GM23338 (cell line): ENCODE results near the gene DHRSX. TPM values are rescaled to one million over a fixed set of nuclear protein-coding genes. Genes with fewer than 3 reads are reported as not detected.

Experiments used
- ATAC-seq: fragments of 200-7000 bp; cut with Tn5 transposase; 3 replicates; pipeline ENCODE4 v1.9.1; 2020
- DNase-seq: peaks from one replicate; pipeline ENCODE4 v3.0.0-alpha.2; 2015; ENCODE audit warnings: low spot score
- H2AFZ ChIP-seq: fragments of 200-600 bp; sonication (generic); 2 replicates; pipeline ENCODE4 v1.8.0; 2016; ENCODE audit warnings: antibody characterized with exemption, mild to moderate bottlenecking, moderate library complexity
- H3F3A ChIP-seq: fragments of 200-600 bp; sonication (generic); replicated peaks from 2 replicates; pipeline ENCODE4 v1.8.0; 2017; ENCODE audit warnings: antibody characterized with exemption, mixed run types, low read depth
- H3K27ac ChIP-seq: fragments of 200-600 bp; sonication (generic); 2 replicates; pipeline ENCODE4 v1.6.1; 2016; ENCODE audit warnings: low read depth
- H3K27me3 ChIP-seq: fragments of 200-600 bp; sonication (generic); 2 replicates; pipeline ENCODE4 v1.8.0; 2016; ENCODE audit warnings: mild to moderate bottlenecking, mixed run types, moderate library complexity; ENCODE audit not compliant: insufficient read depth
- H3K36me3 ChIP-seq: fragments of 200-600 bp; sonication (generic); 2 replicates; pipeline ENCODE4 v1.8.0; 2016; ENCODE audit warnings: mild to moderate bottlenecking; ENCODE audit not compliant: insufficient read depth
- H3K4me1 ChIP-seq: fragments of 200-600 bp; sonication (generic); 2 replicates; pipeline ENCODE4 v1.8.0; 2016; ENCODE audit warnings: mild to moderate bottlenecking, moderate library complexity; ENCODE audit not compliant: insufficient read depth
- H3K4me2 ChIP-seq: fragments of 200-600 bp; sonication (generic); 2 replicates; pipeline ENCODE4 v1.7.1; 2017; ENCODE audit warnings: mixed run types
- H3K4me3 ChIP-seq: fragments of 200-600 bp; sonication (generic); 2 replicates; pipeline ENCODE4 v1.6.1; 2016; ENCODE audit warnings: mixed run types
- H3K79me2 ChIP-seq: fragments of 200-600 bp; sonication (generic); replicated peaks from 2 replicates; pipeline ENCODE4 v1.8.0; 2017; ENCODE audit warnings: mild to moderate bottlenecking; ENCODE audit not compliant: insufficient read depth
- H3K9me2 ChIP-seq: fragments of 200-600 bp; sonication (generic); 2 replicates; pipeline ENCODE4 v1.8.0; 2017; ENCODE audit not compliant: insufficient read depth
- H4K20me1 ChIP-seq: fragments of 200-600 bp; sonication (generic); replicated peaks from 2 replicates; pipeline ENCODE4 v1.8.0; 2017; ENCODE audit warnings: mild to moderate bottlenecking; ENCODE audit not compliant: insufficient read depth
- H3K27ac Mint-ChIP-seq: 2 replicates; pipeline ENCODE4 v1.8.0; 2020; ENCODE audit warnings: inconsistent platforms, mild to moderate bottlenecking, moderate library complexity, mixed read lengths
- H3K27me3 Mint-ChIP-seq: 3 replicates; pipeline ENCODE4 v1.8.0; 2022; ENCODE audit warnings: low read depth, mild to moderate bottlenecking, moderate library complexity, mixed read lengths, inconsistent platforms; ENCODE audit not compliant: insufficient read depth, poor library complexity
- H3K36me3 Mint-ChIP-seq: 3 replicates; pipeline ENCODE4 v1.8.0; 2021; ENCODE audit warnings: low read depth, mild to moderate bottlenecking, inconsistent platforms, moderate library complexity, mixed read lengths
- H3K4me1 Mint-ChIP-seq: 3 replicates; pipeline ENCODE4 v1.8.0; 2020; ENCODE audit warnings: mild to moderate bottlenecking, inconsistent platforms, mixed read lengths
- H3K4me3 Mint-ChIP-seq: 3 replicates; pipeline ENCODE4 v1.8.0; 2021; ENCODE audit warnings: moderate library complexity, mild to moderate bottlenecking, inconsistent platforms, mixed read lengths
- H3K9me3 Mint-ChIP-seq: 3 replicates; pipeline ENCODE4 v1.8.0; 2020; ENCODE audit warnings: moderate library complexity, mild to moderate bottlenecking, inconsistent platforms, mixed read lengths
- JUNB ChIP-seq: IDR thresholded peaks from one replicate; pipeline ENCODE4 v1.6.1; 2016; ENCODE audit warnings: antibody characterized with exemption; ENCODE audit not compliant: unreplicated experiment
- POLR2AphosphoS5 ChIP-seq: IDR thresholded peaks from 2 replicates; pipeline ENCODE4 v1.6.1; 2016; ENCODE audit warnings: antibody characterized with exemption, low read depth
- ZNF114 ChIP-seq: fragments of 250-450 bp; sonication (Bioruptor Pico); IDR thresholded peaks from 2 replicates; pipeline ENCODE4 v1.5.0; 2020; ENCODE audit warnings: mild to moderate bottlenecking, moderate library complexity
- polyA plus RNA-seq: library from polyadenylated mRNA; unstranded; fragments of >200 nt; fragmentation: Nextera tagmentation; extraction: Ambion mirVana; gene quantifications from 2 replicates; pipeline ENCODE4 v1.2.1, GENCODE V29; 2016
- total RNA-seq: library from RNA; depleted of rRNA; stranded (reverse); fragments of >200 nt; shearing (Covaris generic); gene quantifications from 2 replicates; pipeline ENCODE4 v1.2.3, GENCODE V29; 2014
- TF ChIP-seq, protein P1 (sequence below): fragments of 250-450 bp; sonication (Bioruptor Pico); IDR thresholded peaks from 2 replicates; pipeline ENCODE4 v1.5.0; 2020; ENCODE audit warnings: mild to moderate bottlenecking, moderate library complexity
- TF ChIP-seq, protein P2 (sequence below): IDR thresholded peaks from 2 replicates; pipeline ENCODE4 v1.6.1; 2016; ENCODE audit warnings: antibody characterized with exemption
- TF ChIP-seq, protein P3 (sequence below), 2 experiments: fragments of 200-600 bp in 1 of 2; sonication (generic) in 1 of 2; conservative IDR thresholded peaks; 2 replicates each; pipeline versions ENCODE4 v1.5.1 to v1.6.1; 2016 to 2017; ENCODE audit warnings: antibody characterized with exemption in 2 of 2, low read depth in 2 of 2, mild to moderate bottlenecking in 2 of 2, moderate library complexity in 1 of 2

DHRSX gene
- total and polyA plus RNA-seq, 2 experiments from 2014 or later, result 33.9 to 43.0 TPM

DNA sequence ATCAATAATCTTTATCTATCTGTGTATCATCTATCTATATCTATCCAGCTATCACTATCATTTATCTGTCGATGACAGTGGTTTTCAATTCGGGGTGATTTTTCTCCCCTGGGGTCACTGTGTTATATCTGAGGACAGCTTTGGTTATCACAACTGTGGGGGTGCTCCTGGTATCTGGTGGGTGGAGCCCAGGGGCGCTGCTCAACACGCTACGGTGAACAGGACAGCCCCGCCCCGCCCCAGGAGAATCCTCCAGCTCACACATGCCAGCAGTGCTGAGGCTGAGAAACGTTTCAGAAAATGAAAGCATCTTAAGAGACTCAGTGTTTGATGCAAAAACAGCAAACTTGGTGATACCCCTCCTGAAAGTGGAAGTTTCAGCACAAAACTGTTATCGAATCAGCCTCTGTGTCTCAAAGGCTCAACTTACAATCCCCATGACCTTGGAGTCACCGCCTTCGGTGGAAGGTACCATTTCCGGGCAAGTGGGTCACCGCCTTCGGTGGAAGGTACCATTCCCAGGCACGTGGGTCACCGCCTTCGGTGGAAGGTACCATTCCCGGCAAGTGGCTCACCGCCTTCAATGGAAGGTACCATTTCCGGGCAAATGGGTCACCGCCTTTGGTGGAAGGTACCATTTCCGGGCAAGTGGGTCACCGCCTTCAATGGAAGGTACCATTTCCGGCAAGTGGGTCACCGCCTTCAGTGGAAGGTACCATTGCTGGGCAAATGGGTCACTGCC, 315.3 kb downstream of the DHRSX start:
- TF ChIP-seq, protein P1, sequence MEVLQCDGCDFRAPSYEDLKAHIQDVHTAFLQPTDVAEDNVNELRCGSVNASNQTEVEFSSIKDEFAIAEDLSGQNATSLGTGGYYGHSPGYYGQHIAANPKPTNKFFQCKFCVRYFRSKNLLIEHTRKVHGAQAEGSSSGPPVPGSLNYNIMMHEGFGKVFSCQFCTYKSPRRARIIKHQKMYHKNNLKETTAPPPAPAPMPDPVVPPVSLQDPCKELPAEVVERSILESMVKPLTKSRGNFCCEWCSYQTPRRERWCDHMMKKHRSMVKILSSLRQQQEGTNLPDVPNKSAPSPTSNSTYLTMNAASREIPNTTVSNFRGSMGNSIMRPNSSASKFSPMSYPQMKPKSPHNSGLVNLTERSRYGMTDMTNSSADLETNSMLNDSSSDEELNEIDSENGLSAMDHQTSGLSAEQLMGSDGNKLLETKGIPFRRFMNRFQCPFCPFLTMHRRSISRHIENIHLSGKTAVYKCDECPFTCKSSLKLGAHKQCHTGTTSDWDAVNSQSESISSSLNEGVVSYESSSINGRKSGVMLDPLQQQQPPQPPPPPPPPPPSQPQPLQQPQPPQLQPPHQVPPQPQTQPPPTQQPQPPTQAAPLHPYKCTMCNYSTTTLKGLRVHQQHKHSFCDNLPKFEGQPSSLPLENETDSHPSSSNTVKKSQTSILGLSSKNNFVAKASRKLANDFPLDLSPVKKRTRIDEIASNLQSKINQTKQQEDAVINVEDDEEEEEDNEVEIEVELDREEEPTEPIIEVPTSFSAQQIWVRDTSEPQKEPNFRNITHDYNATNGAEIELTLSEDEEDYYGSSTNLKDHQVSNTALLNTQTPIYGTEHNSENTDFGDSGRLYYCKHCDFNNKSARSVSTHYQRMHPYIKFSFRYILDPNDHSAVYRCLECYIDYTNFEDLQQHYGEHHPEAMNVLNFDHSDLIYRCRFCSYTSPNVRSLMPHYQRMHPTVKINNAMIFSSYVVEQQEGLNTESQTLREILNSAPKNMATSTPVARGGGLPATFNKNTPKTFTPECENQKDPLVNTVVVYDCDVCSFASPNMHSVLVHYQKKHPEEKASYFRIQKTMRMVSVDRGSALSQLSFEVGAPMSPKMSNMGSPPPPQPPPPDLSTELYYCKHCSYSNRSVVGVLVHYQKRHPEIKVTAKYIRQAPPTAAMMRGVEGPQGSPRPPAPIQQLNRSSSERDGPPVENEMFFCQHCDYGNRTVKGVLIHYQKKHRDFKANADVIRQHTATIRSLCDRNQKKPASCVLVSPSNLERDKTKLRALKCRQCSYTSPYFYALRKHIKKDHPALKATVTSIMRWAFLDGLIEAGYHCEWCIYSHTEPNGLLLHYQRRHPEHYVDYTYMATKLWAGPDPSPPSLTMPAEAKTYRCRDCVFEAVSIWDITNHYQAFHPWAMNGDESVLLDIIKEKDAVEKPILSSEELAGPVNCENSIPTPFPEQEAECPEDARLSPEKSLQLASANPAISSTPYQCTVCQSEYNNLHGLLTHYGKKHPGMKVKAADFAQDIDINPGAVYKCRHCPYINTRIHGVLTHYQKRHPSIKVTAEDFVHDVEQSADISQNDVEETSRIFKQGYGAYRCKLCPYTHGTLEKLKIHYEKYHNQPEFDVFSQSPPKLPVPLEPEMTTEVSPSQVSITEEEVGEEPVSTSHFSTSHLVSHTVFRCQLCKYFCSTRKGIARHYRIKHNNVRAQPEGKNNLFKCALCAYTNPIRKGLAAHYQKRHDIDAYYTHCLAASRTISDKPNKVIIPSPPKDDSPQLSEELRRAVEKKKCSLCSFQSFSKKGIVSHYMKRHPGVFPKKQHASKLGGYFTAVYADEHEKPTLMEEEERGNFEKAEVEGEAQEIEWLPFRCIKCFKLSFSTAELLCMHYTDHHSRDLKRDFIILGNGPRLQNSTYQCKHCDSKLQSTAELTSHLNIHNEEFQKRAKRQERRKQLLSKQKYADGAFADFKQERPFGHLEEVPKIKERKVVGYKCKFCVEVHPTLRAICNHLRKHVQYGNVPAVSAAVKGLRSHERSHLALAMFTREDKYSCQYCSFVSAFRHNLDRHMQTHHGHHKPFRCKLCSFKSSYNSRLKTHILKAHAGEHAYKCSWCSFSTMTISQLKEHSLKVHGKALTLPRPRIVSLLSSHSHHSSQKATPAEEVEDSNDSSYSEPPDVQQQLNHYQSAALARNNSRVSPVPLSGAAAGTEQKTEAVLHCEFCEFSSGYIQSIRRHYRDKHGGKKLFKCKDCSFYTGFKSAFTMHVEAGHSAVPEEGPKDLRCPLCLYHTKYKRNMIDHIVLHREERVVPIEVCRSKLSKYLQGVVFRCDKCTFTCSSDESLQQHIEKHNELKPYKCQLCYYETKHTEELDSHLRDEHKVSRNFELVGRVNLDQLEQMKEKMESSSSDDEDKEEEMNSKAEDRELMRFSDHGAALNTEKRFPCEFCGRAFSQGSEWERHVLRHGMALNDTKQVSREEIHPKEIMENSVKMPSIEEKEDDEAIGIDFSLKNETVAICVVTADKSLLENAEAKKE, result no peak
- TF ChIP-seq, protein P2, sequence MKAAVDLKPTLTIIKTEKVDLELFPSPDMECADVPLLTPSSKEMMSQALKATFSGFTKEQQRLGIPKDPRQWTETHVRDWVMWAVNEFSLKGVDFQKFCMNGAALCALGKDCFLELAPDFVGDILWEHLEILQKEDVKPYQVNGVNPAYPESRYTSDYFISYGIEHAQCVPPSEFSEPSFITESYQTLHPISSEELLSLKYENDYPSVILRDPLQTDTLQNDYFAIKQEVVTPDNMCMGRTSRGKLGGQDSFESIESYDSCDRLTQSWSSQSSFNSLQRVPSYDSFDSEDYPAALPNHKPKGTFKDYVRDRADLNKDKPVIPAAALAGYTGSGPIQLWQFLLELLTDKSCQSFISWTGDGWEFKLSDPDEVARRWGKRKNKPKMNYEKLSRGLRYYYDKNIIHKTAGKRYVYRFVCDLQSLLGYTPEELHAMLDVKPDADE, result no peak
- TF ChIP-seq JUNB (no peak), ZNF114 (CRISPR knock-in tag) (no peak), POLR2AphosphoS5 (no peak)
- TF ChIP-seq, protein P3, sequence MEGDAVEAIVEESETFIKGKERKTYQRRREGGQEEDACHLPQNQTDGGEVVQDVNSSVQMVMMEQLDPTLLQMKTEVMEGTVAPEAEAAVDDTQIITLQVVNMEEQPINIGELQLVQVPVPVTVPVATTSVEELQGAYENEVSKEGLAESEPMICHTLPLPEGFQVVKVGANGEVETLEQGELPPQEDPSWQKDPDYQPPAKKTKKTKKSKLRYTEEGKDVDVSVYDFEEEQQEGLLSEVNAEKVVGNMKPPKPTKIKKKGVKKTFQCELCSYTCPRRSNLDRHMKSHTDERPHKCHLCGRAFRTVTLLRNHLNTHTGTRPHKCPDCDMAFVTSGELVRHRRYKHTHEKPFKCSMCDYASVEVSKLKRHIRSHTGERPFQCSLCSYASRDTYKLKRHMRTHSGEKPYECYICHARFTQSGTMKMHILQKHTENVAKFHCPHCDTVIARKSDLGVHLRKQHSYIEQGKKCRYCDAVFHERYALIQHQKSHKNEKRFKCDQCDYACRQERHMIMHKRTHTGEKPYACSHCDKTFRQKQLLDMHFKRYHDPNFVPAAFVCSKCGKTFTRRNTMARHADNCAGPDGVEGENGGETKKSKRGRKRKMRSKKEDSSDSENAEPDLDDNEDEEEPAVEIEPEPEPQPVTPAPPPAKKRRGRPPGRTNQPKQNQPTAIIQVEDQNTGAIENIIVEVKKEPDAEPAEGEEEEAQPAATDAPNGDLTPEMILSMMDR (conservative IDR thresholded peaks at IDR 0.05; ENCODE audit: low read depth in 2 of 2), result no peak
- Histone ChIP-seq H3K79me2 (no peaks in the 10 kb centered on the region), H3K4me2 (no peak overlapping the region), H3K4me3 (no peak overlapping the region), H3K36me3 (no peaks in the 10 kb centered on the region), H3F3A (no peaks in the 10 kb centered on the region; the same call in 1 of the 2 replicates), H3K27ac (no peak overlapping the region), H3K4me1 (peaks cover 16% of the 10 kb centered on the region), H2AFZ (no peak overlapping the region), H3K27me3 (no peaks in the 10 kb centered on the region), H4K20me1 (no peaks in the 10 kb centered on the region), H3K9me2 (no peaks in the 10 kb centered on the region)
- H3K4me3 Mint-ChIP-seq, result no peak overlapping the region
- H3K27ac Mint-ChIP-seq, result no peak overlapping the region
- DNase-seq, result no peak
- peaks cover 21% of the 10 kb centered on the region for H3K4me1 Mint-ChIP-seq
- H3K36me3 Mint-ChIP-seq, result peaks cover 22% of the 10 kb centered on the region
- peaks cover 13% of the 10 kb centered on the region for H3K27me3 Mint-ChIP-seq
- ATAC-seq, result no peak
- peaks cover 16% of the 10 kb centered on the region for H3K9me3 Mint-ChIP-seq
